ENCODE data around the gene POLR3B. TPM values are rescaled to one million over a fixed set of nuclear protein-coding genes. Genes with fewer than 3 reads are reported as not detected.

The POLR3B gene
- total and polyA plus RNA-seq, 4 donors, result 5.4 to 12.2 (median 7.0) TPM

GRCh38 chr12:106416273-106416672 lies 58.7 kb downstream of the POLR3B start:
- Histone ChIP-seq H3K36me3 (ENCODE audit: control insufficient read depth in 4 of 4, insufficient read depth in 3 of 4, low read depth in 1 of 4, low read length in 3 of 4) (peaks cover 1 to 17% (median 9%) of the 10 kb centered on the region in 4 donors), H3K27me3 (ENCODE audit: control insufficient read depth in 4 of 4, insufficient read depth in 4 of 4, low read length in 3 of 4) (no peaks in the 10 kb centered on the region), H3K27ac (ENCODE audit: low read depth in 1 of 2, low read length in 2 of 2) (no peak overlapping the region), H3K9ac (ENCODE audit: low read depth in 1 of 2, low read length in 2 of 2) (no peak overlapping the region), H3K9me3 (ENCODE audit: control insufficient read depth in 4 of 4, low read length in 3 of 4) (no peaks in the 10 kb centered on the region), H3K4me3 (ENCODE audit: low read depth in 1 of 3, low read length in 3 of 3) (no peak overlapping the region), H3K4me1 (ENCODE audit: control insufficient read depth in 4 of 4, insufficient read depth in 4 of 4, low read length in 3 of 4) (no peaks in the 10 kb centered on the region)
- DNase-seq (ENCODE audit: low spot score), result no peak
- TF ChIP-seq YY1 (IDR thresholded peaks at IDR 0.05) (no peak), EGR1 (IDR thresholded peaks at IDR 0.05; ENCODE audit: low read depth in 2 of 2) (no peak), GABPA (IDR thresholded peaks at IDR 0.05 in 1 of 2, conservative IDR thresholded peaks at IDR 0.05 in 1 of 2) (no peak), FOXA2 (IDR thresholded peaks at IDR 0.05) (no peak), HNF4A (conservative IDR thresholded peaks at IDR 0.05) (no peak)
- WGBS, result 98% methylated on average over 2 of the region's 2 CpGs

- no peaks in the 10 kb centered on the region for H3K4me1 ChIP-seq (ENCODE audit: control insufficient read depth in 4 of 4, insufficient read depth in 4 of 4, low read length in 3 of 4)
- H3K27ac ChIP-seq (ENCODE audit: low read depth in 1 of 2, low read length in 2 of 2), result no peak overlapping the region
- H3K36me3 ChIP-seq (ENCODE audit: control insufficient read depth in 4 of 4, insufficient read depth in 3 of 4, low read depth in 1 of 4, low read length in 3 of 4), result peaks cover 1 to 13% (median 10%) of the 10 kb centered on the region in 4 donors
- no peaks in the 10 kb centered on the region for H3K27me3 ChIP-seq (ENCODE audit: control insufficient read depth in 4 of 4, insufficient read depth in 4 of 4, low read length in 3 of 4)
- WGBS, result 91% methylated on average over 7 of the region's 7 CpGs
- DNase-seq (ENCODE audit: low spot score), result no peak
- no peaks in the 10 kb centered on the region for H3K9me3 ChIP-seq (ENCODE audit: control insufficient read depth in 4 of 4, low read length in 3 of 4)
- TF ChIP-seq NR2F2 (IDR thresholded peaks at IDR 0.05) (no peak), JUND (IDR thresholded peaks at IDR 0.05) (peak in 1 of 2 donors; percentile 11), ZBTB33 (IDR thresholded peaks at IDR 0.05) (no peak), FOXA1 (IDR thresholded peaks at IDR 0.05) (no peak)
- H3K4me3 ChIP-seq (ENCODE audit: low read depth in 1 of 3, low read length in 3 of 3), result no peak overlapping the region
- no peak overlapping the region for H3K9ac ChIP-seq (ENCODE audit: low read depth in 1 of 2, low read length in 2 of 2)
Measured at GRCh38 chr12:106417926-106418910, 60.7 kb downstream of the POLR3B start.

- no peaks in the 10 kb centered on the region for H3K9me3 ChIP-seq (ENCODE audit: control insufficient read depth in 4 of 4, low read length in 3 of 4)
- no peaks in the 10 kb centered on the region for H3K4me1 ChIP-seq (ENCODE audit: control insufficient read depth in 4 of 4, insufficient read depth in 4 of 4, low read length in 3 of 4)
- no peak overlapping the region for H3K27ac ChIP-seq (ENCODE audit: low read depth in 1 of 2, low read length in 2 of 2)
- peaks cover 1 to 13% (median 11%) of the 10 kb centered on the region in 4 donors for H3K36me3 ChIP-seq (ENCODE audit: control insufficient read depth in 4 of 4, insufficient read depth in 3 of 4, low read depth in 1 of 4, low read length in 3 of 4)
- no peak for DNase-seq (ENCODE audit: low spot score)
- WGBS, result 75% methylated on average over 1 of the region's 1 CpG
- H3K27me3 ChIP-seq (ENCODE audit: control insufficient read depth in 4 of 4, insufficient read depth in 4 of 4, low read length in 3 of 4), result no peaks in the 10 kb centered on the region
- H3K4me3 ChIP-seq (ENCODE audit: low read depth in 1 of 3, low read length in 3 of 3), result no peak overlapping the region
- TF ChIP-seq YY1 (IDR thresholded peaks at IDR 0.05), result no peak
- no peak for TF ChIP-seq REST (IDR thresholded peaks at IDR 0.05)
- no peak for TF ChIP-seq HNF4A (conservative IDR thresholded peaks at IDR 0.05)
- no peak for TF ChIP-seq RXRA (IDR thresholded peaks at IDR 0.05)
- no peak for TF ChIP-seq NR2F2 (IDR thresholded peaks at IDR 0.05)
- no peak overlapping the region for H3K9ac ChIP-seq (ENCODE audit: low read depth in 1 of 2, low read length in 2 of 2)
Measured at GRCh38 chr12:106418970-106419369, 61.4 kb downstream of the POLR3B start.

All from liver (tissue), 9 donors.